Right lobe of liver (tissue), 6 donors: ENCODE measurements around the gene CDKN2B-AS1. TPM values are rescaled to one million over a fixed set of nuclear protein-coding genes. Genes with fewer than 3 reads are reported as not detected.

ENCODE experiments used
- ATAC-seq, 4 donors: fragments of 200-7000 bp; cut with Tn5 transposase; one replicate each; pipeline ENCODE4 v1.9.1; 2020; ENCODE audit warnings: mild to moderate bottlenecking in 4 of 4, moderate library complexity in 4 of 4
- DNase-seq, 3 donors: peaks; one replicate each; pipeline ENCODE4 v3.0.0-alpha.2; 2020
- H3K27ac ChIP-seq, 3 donors: fragments of 200-600 bp; one replicate each; pipeline ENCODE4 v1.8.0; 2022
- H3K27me3 ChIP-seq, 2 donors: fragments of 200-600 bp; one replicate each; pipeline ENCODE4 v1.8.0; 2022
- H3K36me3 ChIP-seq, 4 donors: fragments of 200-600 bp; sonication (generic) in 1 of 4; one replicate each; pipeline versions ENCODE4 v1.5.1 to v1.8.0; 2017 to 2022; ENCODE audit warnings: control low read depth in 1 of 4
- H3K4me1 ChIP-seq, 4 donors: fragments of 200-600 bp; sonication (generic) in 1 of 4; one replicate each; pipeline versions ENCODE4 v1.5.1 to v1.8.0; 2017 to 2022; ENCODE audit warnings: control low read depth in 1 of 4
- H3K4me3 ChIP-seq, 3 donors: fragments of 200-600 bp; one replicate each; pipeline ENCODE4 v1.8.0; 2022
- H3K9me3 ChIP-seq, 4 donors: fragments of 200-600 bp; sonication (generic) in 1 of 4; one replicate each; pipeline versions ENCODE4 v1.5.1 to v1.8.0; 2017 to 2022; ENCODE audit warnings: control low read depth in 1 of 4
- CTCF ChIP-seq, 4 donors: fragments of 200-600 bp in 3 of 4; fragments of 450-650 bp in 1 of 4; IDR thresholded peaks; one replicate each; pipeline versions ENCODE4 v1.5.1 to v1.8.0; 2016 to 2022; ENCODE audit warnings: antibody characterized with exemption in 4 of 4, mild to moderate bottlenecking in 2 of 4
- POLR2A ChIP-seq: fragments of 450-650 bp; IDR thresholded peaks from one replicate; pipeline ENCODE4 v1.6.1; 2017; ENCODE audit warnings: antibody characterized with exemption, mild to moderate bottlenecking
- WGBS: methylation state at CpG from one replicate; pipeline ENCODE4 v1.1.6; 2018; ENCODE audit warnings: low coverage, low lambda C conversion rate; ENCODE audit not compliant: insufficient coverage; ENCODE audit errors: missing lambda C conversion rate; 5-methylcytosine and 5-hydroxymethylcytosine counted together
- intact Hi-C, 2 donors: fragments of 100-400 bp; cut with DNase I; formaldehyde crosslinking; loops; one replicate each; pipeline versions ENCODE4 v1.11.2 to v1.14.1; 2022
- total RNA-seq, 6 experiments: library from RNA; depleted of rRNA in 2 of 6; stranded (reverse); fragments of >200 nt in 2 of 6; fragmentation: NEBNext Ultra II Directional in 3 of 6; extraction: Animal tissue kit (Norgen Biotek cat#: 25700) in 3 of 6; gene quantifications; one replicate each; pipeline versions ENCODE4 v1.1.0 to v1.2.4, GENCODE V29; 2016 to 2023
- donor health status: DM: no; HTN: yes; CAD: no.
- donor health status: DM: no; HTN: no; CAD: no.
- donor health status: DM: no; HTN: no; CAD: no.
- donor health status: DM: no; HTN: yes; CAD: no.
- donor health status: DM: no; HTN: yes; CAD: no.

CDKN2B-AS1 gene
- total RNA-seq, 6 experiments from 2014 or later: 0.13 to 0.37 (median 0.21) TPM; not detected in 2

DNA sequence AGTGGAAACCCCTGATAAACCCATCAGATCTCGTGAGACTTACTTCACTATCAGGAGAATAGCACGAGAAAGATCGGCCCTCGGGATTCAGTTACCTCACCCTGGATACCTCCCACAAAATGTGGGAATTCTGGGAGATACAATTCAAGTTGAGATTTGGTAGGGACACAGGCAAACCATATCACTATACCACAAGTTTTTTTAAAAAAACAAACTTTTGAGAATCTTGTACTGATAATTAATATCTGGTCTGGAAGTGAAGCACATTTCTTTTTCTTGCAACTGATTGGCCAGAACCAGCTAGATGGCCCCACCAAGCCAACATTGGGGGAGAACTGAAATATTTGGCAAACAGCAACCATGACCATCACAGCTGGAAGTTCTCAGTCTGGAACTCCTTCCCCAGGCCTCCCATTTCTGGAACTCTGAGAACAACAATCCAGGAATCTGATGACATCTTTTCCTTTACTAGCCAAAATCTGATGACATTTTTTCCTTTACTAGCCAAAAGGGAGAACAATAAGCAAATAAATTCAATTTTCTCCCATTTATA, 66.3 kb downstream of the CDKN2B-AS1 start:
- intact Hi-C loops: no loop called here
- no peak for DNase-seq
- 84% methylated on average over 4 of the region's 4 CpGs for WGBS

GRCh38 chr9:22064957-22065356, 70.4 kb downstream of the CDKN2B-AS1 start:
- intact Hi-C loops: no loop called here
- 79% methylated on average over 2 of the region's 2 CpGs for WGBS
- no peak overlapping the region for H3K4me3 ChIP-seq
- ATAC-seq (no peak), DNase-seq (no peak)
- no peaks in the 10 kb centered on the region for H3K4me1 ChIP-seq
- H3K36me3 ChIP-seq: no peaks in the 10 kb centered on the region
- TF ChIP-seq CTCF (IDR thresholded peaks at IDR 0.05) (no peak), POLR2A (no peak)
- H3K9me3 ChIP-seq: no peaks in the 10 kb centered on the region
- no peak overlapping the region for H3K27ac ChIP-seq
- H3K27me3 ChIP-seq: no peaks in the 10 kb centered on the region

More for the DNA sequence above, 66.3 kb downstream of the CDKN2B-AS1 start:
- no peaks in the 10 kb centered on the region for H3K27me3 ChIP-seq
- H3K27ac ChIP-seq: no peak overlapping the region
- no peak for TF ChIP-seq POLR2A
- no peak for TF ChIP-seq CTCF (IDR thresholded peaks at IDR 0.05)
- no peaks in the 10 kb centered on the region for H3K9me3 ChIP-seq
- H3K4me3 ChIP-seq: no peak overlapping the region
- ATAC-seq: no peak
- no peaks in the 10 kb centered on the region for H3K36me3 ChIP-seq
- no peaks in the 10 kb centered on the region for H3K4me1 ChIP-seq

- Histone ChIP-seq H3K36me3 (no peaks in the 10 kb centered on the region), H3K4me3 (no peak overlapping the region), H3K27me3 (no peaks in the 10 kb centered on the region), H3K27ac (no peak overlapping the region), H3K4me1 (no peaks in the 10 kb centered on the region), H3K9me3 (no peaks in the 10 kb centered on the region)
- DNase-seq (no peak), ATAC-seq (no peak)
- TF ChIP-seq CTCF (IDR thresholded peaks at IDR 0.05) (no peak), POLR2A (no peak)
- intact Hi-C loops: no loop called here
- 53% methylated on average over 4 of the region's 4 CpGs for WGBS
These were observed 71.0 kb downstream of the CDKN2B-AS1 start for GRCh38 chr9:22065431-22066200.

DNA sequence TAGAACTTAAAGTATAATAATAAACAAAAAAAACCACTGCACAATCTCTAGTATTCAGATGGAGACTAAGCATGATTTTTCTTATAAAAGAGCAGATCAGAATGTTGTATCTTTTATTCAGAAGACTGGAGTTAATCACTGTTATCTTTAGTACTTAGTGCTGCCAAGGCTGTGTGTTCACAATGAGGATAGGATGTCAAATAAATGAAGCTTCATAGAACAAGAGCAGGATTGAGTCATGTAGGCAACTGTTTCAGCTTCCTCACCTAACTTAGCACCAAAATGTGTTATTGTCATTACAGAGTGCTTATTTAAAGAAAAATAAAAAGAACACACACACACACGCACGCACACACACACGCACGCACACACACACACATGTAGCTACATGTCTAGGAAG, 72.6 kb downstream of the CDKN2B-AS1 start:
- no peaks in the 10 kb centered on the region for H3K9me3 ChIP-seq
- intact Hi-C loops: no loop called here

More for the DNA sequence above, 72.6 kb downstream of the CDKN2B-AS1 start:
- TF ChIP-seq CTCF (IDR thresholded peaks at IDR 0.05) (no peak), POLR2A (no peak)
- no peak overlapping the region for H3K27ac ChIP-seq
- WGBS: 44% methylated on average over 4 of the region's 4 CpGs
- no peaks in the 10 kb centered on the region for H3K36me3 ChIP-seq
- DNase-seq: no peak
- ATAC-seq: no peak
- no peak overlapping the region for H3K4me3 ChIP-seq
- no peaks in the 10 kb centered on the region for H3K27me3 ChIP-seq
- no peaks in the 10 kb centered on the region for H3K4me1 ChIP-seq
